ENCODE results near the gene NINJ1. TPM values are rescaled to one million over a fixed set of nuclear protein-coding genes. Genes with fewer than 3 reads are reported as not detected.

Gene NINJ1
- total and polyA plus RNA-seq, 2 of the 8 experiments (the other 6 are each of a cell fraction or from before 2014, with no cell fraction given) = 28.2 to 65.6 TPM

DNA sequence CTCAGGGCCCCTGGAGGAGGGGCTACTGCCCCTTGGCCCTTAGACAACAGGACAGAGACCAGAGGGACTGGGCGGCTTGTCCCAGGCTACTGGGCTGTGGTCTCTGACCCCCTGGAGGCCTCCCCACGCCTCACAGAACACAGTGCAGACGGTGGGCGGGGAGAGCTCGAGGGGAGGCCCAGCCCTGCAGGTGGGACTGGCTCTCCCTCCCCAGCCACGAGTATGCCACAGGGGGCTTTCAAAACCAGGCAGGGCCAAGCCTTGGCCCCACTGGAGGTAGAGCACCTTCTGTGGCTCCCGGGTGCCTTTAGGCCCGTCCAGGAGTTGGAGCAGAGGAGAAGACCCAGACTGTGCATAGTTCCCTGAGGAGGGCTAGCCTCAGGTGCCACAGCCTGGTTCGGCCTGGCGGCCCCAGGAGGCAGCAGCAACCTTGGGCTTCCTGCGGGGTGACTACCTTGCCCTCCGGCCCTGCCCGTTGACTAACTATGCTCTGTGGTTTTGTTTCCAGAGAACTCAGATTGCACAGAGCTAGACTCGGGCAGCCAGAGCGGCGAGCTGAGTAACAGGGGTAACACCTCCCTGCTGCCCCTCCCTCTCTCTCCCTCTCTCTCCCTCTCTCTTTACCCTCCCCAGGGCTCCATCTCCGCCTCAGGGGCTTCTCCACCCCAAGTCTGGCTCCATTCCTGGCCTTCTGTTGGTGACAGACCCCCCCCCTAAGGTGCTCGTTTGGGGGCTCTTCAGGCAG is 22.5 kb downstream of the NINJ1 start:
- FAIRE-seq (no peak), DNase-seq (ENCODE audit: low read depth in 1 of 2, low spot score in 2 of 2) (no peak)
- H3K18ac ChIP-seq (ENCODE audit: extremely low read depth, low read length) = no peak overlapping the region
- H3K4me2 ChIP-seq (ENCODE audit: insufficient read depth in 1 of 2, low read depth in 2 of 2, low read length in 2 of 2) = no peak overlapping the region
- H3K23me2 ChIP-seq (ENCODE audit: low read depth, low read length) = no peaks in the 10 kb centered on the region
- H2BK120ac ChIP-seq (replicated peaks; ENCODE audit: low read depth, low read length) = no peak overlapping the region
- no peak overlapping the region for H3K27ac ChIP-seq (ENCODE audit: low read depth, low read length)
- no peak overlapping the region for H4K8ac ChIP-seq (ENCODE audit: extremely low read depth, insufficient read depth, low read length)
- no peaks in the 10 kb centered on the region for H3K9me3 ChIP-seq (ENCODE audit: insufficient read depth in 2 of 2, low read depth in 1 of 2, low read length in 1 of 2)
- H3K79me1 ChIP-seq (ENCODE audit: low read depth, low read length) = no peaks in the 10 kb centered on the region
- H3K4ac ChIP-seq (replicated peaks; ENCODE audit: insufficient read length, low read depth, low read length) = no peak overlapping the region
- H2BK5ac ChIP-seq (ENCODE audit: low read depth, low read length) = no peak overlapping the region
- H4K20me1 ChIP-seq (replicated peaks in 1 of 2; ENCODE audit: control insufficient read depth in 1 of 2, insufficient read depth in 2 of 2, low read length in 2 of 2) = peaks cover 0 to 10% of the 10 kb centered on the region in 2 experiments
- no peak overlapping the region for H3K23ac ChIP-seq (ENCODE audit: insufficient read length)
- no peak overlapping the region for H3K14ac ChIP-seq (ENCODE audit: insufficient read length)
- H3K56ac ChIP-seq (replicated peaks; ENCODE audit: insufficient read length, low read depth, low read length) = no peak overlapping the region
- H3K4me3 ChIP-seq (ENCODE audit: extremely low read depth in 1 of 4, insufficient read depth in 2 of 4, low read depth in 3 of 4, low read length in 4 of 4) = no peak overlapping the region
- no peak overlapping the region for H4K5ac ChIP-seq (ENCODE audit: insufficient read length, low read depth, low read length)
- no peak overlapping the region for H4K91ac ChIP-seq (replicated peaks; ENCODE audit: insufficient read length, low read length)
- no peaks in the 10 kb centered on the region; a peak in 2 of 8 replicates for H3K36me3 ChIP-seq (ENCODE audit: control insufficient read depth in 2 of 4, insufficient read depth in 4 of 4, low read length in 3 of 4)
- WGBS, 2 experiments (ENCODE audit: extremely low coverage in 1 of 2, insufficient coverage in 1 of 2, insufficient read length in 1 of 2, insufficient replicate concordance in 2 of 2, low coverage in 1 of 2, low lambda C conversion rate in 2 of 2, missing lambda C conversion rate in 1 of 2) = 91% methylated on average over 13 of the region's 18 CpGs; no CpG with 5 or more reads in 1 of the 2 experiments
- no peak overlapping the region for H2AFZ ChIP-seq (ENCODE audit: low read length)
- no peak overlapping the region for H2AK5ac ChIP-seq (ENCODE audit: low read depth, low read length)
- ChIA-PET POLR2A (ENCODE audit: partially characterized antibody) (interaction anchor here (1.2 kb wide), 1 partner anchor 31 kb away, joined by 3 read pairs; no protein-coding TSS in a partner anchor), CTCF (ENCODE audit: partially characterized antibody) (interaction anchor here (1.0 to 8.8 kb wide), 6 partner anchors 8 to 203 kb away, joined by 3 to 96 read pairs (median 6); no protein-coding TSS in a partner anchor)
- no peak overlapping the region for H2BK12ac ChIP-seq (ENCODE audit: low read depth, low read length)
- peaks cover 0 to 14% (median 9%) of the 10 kb centered on the region in 4 experiments; a peak in 6 of 7 replicates for H3K4me1 ChIP-seq (replicated peaks in 1 of 4; ENCODE audit: control insufficient read depth in 3 of 4, insufficient read depth in 4 of 4, low read length in 3 of 4)
- H3K9ac ChIP-seq (replicated peaks in 1 of 4; ENCODE audit: extremely low read depth in 1 of 4, low read depth in 3 of 4, low read length in 3 of 4) = no peak overlapping the region
- H2BK20ac ChIP-seq (ENCODE audit: low read length) = no peak overlapping the region
- TF ChIP-seq POLR2A (IDR thresholded peaks at IDR 0.05; ENCODE audit: control extremely low read depth in 1 of 2, low read depth in 2 of 2, low read length in 2 of 2) = no peak
- no peak for TF ChIP-seq GTF2F1 (IDR thresholded peaks at IDR 0.05; ENCODE audit: borderline replicate concordance, low read depth, low read length)
- no peak for TF ChIP-seq GABPA (IDR thresholded peaks at IDR 0.05; ENCODE audit: borderline replicate concordance, insufficient read depth, low read length)
- no peak overlapping the region for H2BK15ac ChIP-seq (ENCODE audit: low read length)
- H3K79me2 ChIP-seq (ENCODE audit: control insufficient read depth in 1 of 2, insufficient read depth in 2 of 2, low read length in 2 of 2) = no peaks in the 10 kb centered on the region
- no peaks in the 10 kb centered on the region for H3K27me3 ChIP-seq (replicated peaks in 1 of 4; ENCODE audit: control insufficient read depth in 3 of 4, extremely low read depth in 1 of 4, insufficient read depth in 3 of 4, low read length in 3 of 4)

Measured in H1 (cell line).